ENCODE measurements around the gene FAM234B.
"Not testable (repeated sequence)": the region's sequence is repeated elsewhere in the genome, so short reads cannot be mapped to it uniquely, and the experiment has no call there.

Gene FAM234B

DNA sequence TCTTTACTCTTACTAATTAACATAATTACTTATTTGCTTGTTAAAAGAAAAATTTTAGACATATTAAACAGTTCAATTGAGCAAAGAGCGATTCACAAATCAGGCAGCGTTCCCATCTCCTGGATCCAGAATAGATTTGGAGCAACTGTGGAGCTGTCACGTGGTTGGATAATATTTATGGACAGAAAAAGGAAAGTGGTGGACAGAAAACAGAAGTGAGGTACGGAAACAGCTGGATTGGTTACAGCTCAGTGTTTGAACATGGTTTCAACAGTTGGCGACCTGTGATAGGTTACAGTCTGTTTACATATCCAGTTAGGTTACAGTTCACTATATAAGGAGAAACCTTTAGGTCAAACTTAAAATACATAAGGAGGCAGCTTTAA lies 19.7 kb upstream of the FAM234B start:
- no peak for DNase-seq

GRCh38 chr12:13026286-13026685 lies 17.9 kb upstream of the FAM234B start:
- DNase-seq, result no peak

DNA sequence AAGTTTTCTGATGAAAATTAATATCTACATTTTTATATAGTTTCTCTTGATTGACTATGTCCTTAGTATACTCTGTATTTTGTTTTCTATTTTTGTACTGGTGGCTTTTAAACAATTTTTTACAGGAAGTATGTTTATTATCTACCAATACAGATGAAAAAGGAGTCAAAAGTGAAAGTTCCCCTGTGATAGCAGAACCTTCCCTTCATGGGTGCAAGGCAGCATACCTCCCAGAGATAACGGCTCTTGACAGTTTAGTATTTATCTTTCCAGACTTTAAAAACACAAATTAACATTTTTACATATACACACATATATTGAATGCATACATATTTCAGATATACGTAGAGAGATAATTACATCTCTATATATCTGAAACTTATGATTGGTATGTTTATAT lies 17.1 kb upstream of the FAM234B start:
- DNase-seq, result no peak

GRCh38 chr12:13027508-13027907 lies 16.7 kb upstream of the FAM234B start:
- no peak for DNase-seq

DNA sequence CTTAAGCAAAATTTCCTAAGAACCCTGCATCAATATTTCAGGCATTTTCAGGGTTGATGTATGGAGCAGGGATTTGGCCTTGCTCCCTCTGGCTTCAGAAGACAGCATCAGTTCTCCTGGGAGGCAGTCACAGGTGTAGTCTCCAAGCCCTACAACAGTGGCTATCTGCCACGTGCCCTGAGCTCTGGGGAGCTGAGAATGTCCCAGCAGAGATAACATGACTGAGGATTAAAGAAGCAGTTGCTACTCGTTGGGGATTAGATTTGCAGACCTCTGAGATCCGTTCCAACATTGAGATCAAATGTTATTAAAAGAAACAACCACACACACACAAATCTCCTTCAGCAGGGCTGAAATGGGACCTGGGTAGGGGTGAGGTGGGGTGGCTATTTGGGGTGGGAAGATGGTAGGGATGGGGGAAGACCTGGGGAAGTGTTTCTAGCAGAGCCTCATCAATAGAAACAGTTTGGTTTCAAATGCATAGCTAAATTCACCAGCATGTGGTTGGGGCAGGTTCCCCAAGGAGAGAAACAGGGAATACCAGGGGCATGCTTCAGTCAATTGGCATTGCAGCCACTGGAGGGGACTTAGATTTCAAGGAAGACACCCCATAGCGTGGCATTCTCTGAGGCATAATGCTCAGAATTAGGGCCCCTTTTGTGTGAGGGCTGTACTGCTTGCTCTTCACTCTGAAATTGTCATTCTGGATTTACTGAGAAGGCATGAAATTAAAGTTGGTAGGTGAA lies 15.2 kb upstream of the FAM234B start:
- no peak for DNase-seq

GRCh38 chr12:13030541-13031291 lies 13.5 kb upstream of the FAM234B start:
- DNase-seq, result no peak

DNA sequence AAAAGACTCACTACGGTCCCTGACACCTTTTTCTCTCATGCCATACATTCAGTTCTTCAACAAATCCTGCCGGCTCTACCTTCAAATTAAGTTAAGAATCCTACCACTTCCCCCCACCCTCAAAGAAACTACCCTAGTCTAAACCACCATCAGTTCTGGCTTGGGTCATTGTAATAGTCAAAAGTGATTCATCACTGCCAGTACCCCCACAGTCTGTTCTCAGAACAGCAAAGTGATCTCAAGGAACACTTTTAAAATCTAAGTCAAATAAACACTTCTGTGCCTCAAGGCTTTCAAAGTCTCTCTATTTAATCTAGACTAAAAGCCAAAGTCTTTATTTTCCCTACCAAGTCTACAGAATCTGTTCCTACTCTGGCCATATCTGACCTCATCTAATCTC lies 12.0 kb upstream of the FAM234B start:
- no peak for DNase-seq

DNA sequence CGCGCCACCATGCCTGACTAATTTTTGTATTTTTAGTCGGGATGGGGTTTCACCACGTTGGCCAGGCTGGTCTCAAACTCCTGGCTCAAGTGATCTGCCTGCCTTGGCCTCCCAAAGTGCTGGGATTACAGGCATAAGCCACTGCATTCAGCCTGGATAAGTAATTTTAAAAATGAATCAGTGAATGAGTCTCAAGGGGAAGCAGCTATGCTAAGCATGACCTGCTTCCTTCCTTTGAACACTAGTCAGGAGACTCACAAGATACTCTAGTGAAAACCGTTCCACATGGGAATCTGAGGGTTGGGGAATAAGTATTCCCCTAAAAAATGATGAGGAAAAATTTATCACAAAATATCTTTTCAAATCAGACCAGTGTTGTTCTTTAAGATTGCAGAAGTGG lies 10.7 kb upstream of the FAM234B start:
- no peak for DNase-seq

- DNase-seq, result not testable (repeated sequence)
Observed at GRCh38 chr12:13035335-13035734, 8.8 kb upstream of the FAM234B start.

DNA sequence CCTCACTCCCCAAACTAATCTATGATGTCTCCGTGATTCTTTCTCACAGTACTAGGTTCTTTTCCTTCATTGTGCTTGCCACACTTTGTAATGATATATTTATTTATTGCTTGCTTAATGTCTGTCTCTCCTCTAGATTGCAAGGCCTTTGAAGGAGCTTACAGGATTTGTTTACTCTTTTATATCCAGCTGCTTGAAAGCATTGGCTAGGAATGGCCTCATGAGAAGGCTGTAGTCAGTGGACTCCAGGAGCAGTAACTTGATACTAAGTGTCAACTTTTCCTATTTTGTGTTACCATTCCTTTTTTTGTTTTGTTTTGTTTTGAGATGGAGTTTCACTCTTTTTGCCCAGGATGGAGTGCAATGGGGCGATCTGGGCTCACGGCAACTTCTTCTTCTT lies 7.3 kb upstream of the FAM234B start:
- DNase-seq, result no peak

DNA sequence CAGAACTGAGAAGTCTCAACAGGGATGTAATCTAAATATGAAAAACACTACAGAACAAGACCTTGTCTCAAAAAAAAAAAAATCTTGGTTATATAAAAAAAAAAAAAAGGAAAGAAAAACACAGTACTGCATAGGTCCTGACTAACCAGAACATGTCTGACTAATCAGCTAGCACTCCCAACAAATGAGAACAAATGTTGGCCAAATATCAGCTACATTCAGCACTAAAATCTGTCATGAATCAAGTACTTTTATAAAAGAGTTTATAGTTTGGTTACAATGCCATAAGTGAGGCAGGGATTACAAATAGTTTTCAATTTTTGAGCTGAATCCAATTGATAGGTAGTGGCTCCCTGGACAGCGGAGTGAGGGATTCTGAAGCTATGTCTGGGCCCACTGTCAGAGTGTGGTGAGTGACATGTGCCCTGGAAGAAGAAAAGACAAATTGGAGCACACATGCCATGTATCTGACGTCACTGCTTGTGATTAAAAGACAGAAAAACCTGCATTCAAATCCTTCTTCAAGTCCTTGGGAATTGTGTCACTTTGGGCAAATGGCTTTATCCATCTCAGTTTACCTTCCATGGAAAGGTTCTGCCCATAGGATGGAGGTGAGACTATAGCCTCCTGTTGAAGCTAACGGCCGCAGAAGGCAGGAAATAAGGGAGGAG lies 5.6 kb upstream of the FAM234B start:
- no peak for DNase-seq

GRCh38 chr12:13039328-13039956 lies 4.7 kb upstream of the FAM234B start:
- no peak for DNase-seq

GRCh38 chr12:13041224-13041623 lies 3.0 kb upstream of the FAM234B start:
- DNase-seq, result no peak

- no peak for DNase-seq
Observed at GRCh38 chr12:13042666-13043230, 1.4 kb upstream of the FAM234B start.

GRCh38 chr12:13044906-13045299 lies 722 bp downstream of the FAM234B start:
- no peak for DNase-seq

DNA sequence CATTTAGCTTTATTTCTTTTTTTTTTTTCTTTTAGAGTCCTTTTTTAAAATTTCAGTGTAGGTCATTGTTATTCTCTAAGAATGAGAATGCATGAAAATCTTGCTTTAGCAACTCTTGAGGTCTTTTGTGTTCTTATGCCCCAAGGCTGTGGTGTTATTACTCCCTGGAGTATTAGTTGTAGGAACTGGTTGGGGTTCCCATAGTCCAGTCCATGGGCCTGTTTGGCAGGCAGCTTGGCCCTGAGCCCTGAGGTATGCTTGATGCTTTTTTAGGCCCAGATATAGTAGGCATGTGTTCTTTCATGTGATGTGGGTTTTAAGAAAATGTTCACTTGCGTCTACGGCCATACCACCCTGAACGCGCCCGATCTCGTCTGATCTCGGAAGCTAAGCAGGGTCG lies 1.6 kb downstream of the FAM234B start:
- DNase-seq, result no peak

- no peak for DNase-seq
Observed at GRCh38 chr12:13046964-13047363, 2.8 kb downstream of the FAM234B start.

GRCh38 chr12:13049816-13050215 lies 5.6 kb downstream of the FAM234B start:
- no peak for DNase-seq

DNA sequence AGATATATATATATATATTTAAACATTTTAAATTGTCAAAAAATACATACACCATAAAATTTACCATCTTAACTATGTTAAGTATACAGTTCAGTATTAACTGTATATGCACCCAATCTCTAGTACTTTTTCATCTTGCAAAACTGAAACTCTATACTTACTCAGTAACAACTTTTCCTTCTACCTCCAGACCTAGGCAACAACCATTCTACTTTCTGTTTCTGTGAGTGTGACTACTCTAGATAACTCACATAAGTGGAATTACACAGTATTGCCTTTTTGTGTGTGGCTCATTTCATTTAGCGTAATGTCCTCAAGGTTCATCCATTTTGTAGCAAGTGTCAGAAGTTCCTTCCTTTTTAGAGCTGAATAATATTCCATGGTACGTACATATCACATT lies 8.2 kb downstream of the FAM234B start:
- no peak for DNase-seq

- not testable (repeated sequence) for DNase-seq
Observed at GRCh38 chr12:13053617-13054016, 9.4 kb downstream of the FAM234B start.

- no peak for DNase-seq
Observed at GRCh38 chr12:13060581-13060980, 16.4 kb downstream of the FAM234B start.

GRCh38 chr12:13061377-13061776 lies 17.2 kb downstream of the FAM234B start:
- no peak for DNase-seq

GRCh38 chr12:13062669-13063068 lies 18.5 kb downstream of the FAM234B start:
- DNase-seq, result no peak
